NCI-H2107 treated with DMSO at 0.1 percent for 48 hours (cell line): Measurements from ENCODE around the gene SLC25A38.

Experiments used
- DNase-seq: peaks from one replicate; lab custom pipeline; 2025; ENCODE audit not compliant: unreplicated experiment; lab: John Stamatoyannopoulos, UW

Gene SLC25A38

GRCh38 chr3:39376959-39377634 lies 6.1 kb upstream of the SLC25A38 start:
- no peak for DNase-seq

GRCh38 chr3:39378088-39378487 lies 5.1 kb upstream of the SLC25A38 start:
- DNase-seq, result no peak

GRCh38 chr3:39378957-39379777 lies 4.0 kb upstream of the SLC25A38 start:
- DNase-seq, result no peak

- DNase-seq, result no peak
Observed at GRCh38 chr3:39379778-39380155, 3.4 kb upstream of the SLC25A38 start.

GRCh38 chr3:39381432-39381831 lies 1.7 kb upstream of the SLC25A38 start:
- DNase-seq, result no peak

- DNase-seq, result no peak
Observed at GRCh38 chr3:39383881-39384664, 903 bp downstream of the SLC25A38 start.

GRCh38 chr3:39384665-39385000 lies 1.5 kb downstream of the SLC25A38 start:
- DNase-seq, result no peak

- DNase-seq, result no peak
Observed at GRCh38 chr3:39385456-39386090, 2.4 kb downstream of the SLC25A38 start.

GRCh38 chr3:39386318-39386717 lies 3.1 kb downstream of the SLC25A38 start:
- no peak for DNase-seq

- DNase-seq, result no peak
Observed at GRCh38 chr3:39387411-39387975, 4.3 kb downstream of the SLC25A38 start.

GRCh38 chr3:39388153-39388552 lies 5.0 kb downstream of the SLC25A38 start:
- no peak for DNase-seq

- DNase-seq, result no peak
Observed at GRCh38 chr3:39388741-39389248, 5.6 kb downstream of the SLC25A38 start.

- DNase-seq, result no peak
Observed at GRCh38 chr3:39390181-39390580, 7.0 kb downstream of the SLC25A38 start.

- no peak for DNase-seq
Observed at GRCh38 chr3:39396690-39397089, 13.5 kb downstream of the SLC25A38 start.

GRCh38 chr3:39398700-39399099 lies 15.5 kb downstream of the SLC25A38 start:
- DNase-seq, result no peak

- no peak for DNase-seq
Observed at GRCh38 chr3:39401983-39402382, 18.8 kb downstream of the SLC25A38 start.

- no peak for DNase-seq
Observed at GRCh38 chr3:39404943-39405686, 21.9 kb downstream of the SLC25A38 start.

- DNase-seq, result no peak
Observed at GRCh38 chr3:39405687-39406367, 22.7 kb downstream of the SLC25A38 start.
